Activated naive CD4-positive, alpha-beta T cell treated with anti-CD3 and anti-CD28 coated beads for 36 hours (primary cell): Measurements from ENCODE around the gene ELFN1. TPM values are rescaled to one million over a fixed set of nuclear protein-coding genes. Genes with fewer than 3 reads are reported as not detected.

ENCODE experiments used
- CTCF ChIA-PET: fragments of 350-600 bp; sonication (Branson Sonifier 250); formaldehyde crosslinking; loops from one replicate; lab custom pipeline; 2021; ENCODE audit warnings: antibody characterized with exemption; lab: Charles Lee
- DNase-seq: peaks from one replicate; pipeline ENCODE4 v3.0.0-alpha.2; 2020
- H3K27ac Mint-ChIP-seq: one replicate; pipeline ENCODE4 v1.8.0; 2021; ENCODE audit warnings: mild to moderate bottlenecking, mixed read lengths
- H3K27me3 Mint-ChIP-seq: one replicate; pipeline ENCODE4 v1.8.0; 2021; ENCODE audit warnings: low read depth, mixed read lengths
- H3K36me3 Mint-ChIP-seq: one replicate; pipeline ENCODE4 v1.8.0; 2021; ENCODE audit warnings: low read depth, mixed read lengths
- H3K4me1 Mint-ChIP-seq: one replicate; pipeline ENCODE4 v1.8.0; 2021; ENCODE audit warnings: low read depth, mixed read lengths
- H3K4me3 Mint-ChIP-seq: one replicate; pipeline ENCODE4 v1.8.0; 2021; ENCODE audit warnings: mild to moderate bottlenecking, moderate library complexity, mixed read lengths
- H3K9me3 Mint-ChIP-seq: one replicate; pipeline ENCODE4 v1.8.0; 2021; ENCODE audit warnings: mixed read lengths
- intact Hi-C: fragments of 100-400 bp; cut with micrococcal nuclease; formaldehyde crosslinking; loops from one replicate; pipeline ENCODE4 v1.15.1; 2023
- total RNA-seq, 2 experiments: library from RNA; stranded (reverse); gene quantifications; one replicate each; pipeline ENCODE4 v1.2.3, GENCODE V29; 2021

ELFN1 gene
- total RNA-seq, 2 experiments from 2014 or later: not detected

DNA sequence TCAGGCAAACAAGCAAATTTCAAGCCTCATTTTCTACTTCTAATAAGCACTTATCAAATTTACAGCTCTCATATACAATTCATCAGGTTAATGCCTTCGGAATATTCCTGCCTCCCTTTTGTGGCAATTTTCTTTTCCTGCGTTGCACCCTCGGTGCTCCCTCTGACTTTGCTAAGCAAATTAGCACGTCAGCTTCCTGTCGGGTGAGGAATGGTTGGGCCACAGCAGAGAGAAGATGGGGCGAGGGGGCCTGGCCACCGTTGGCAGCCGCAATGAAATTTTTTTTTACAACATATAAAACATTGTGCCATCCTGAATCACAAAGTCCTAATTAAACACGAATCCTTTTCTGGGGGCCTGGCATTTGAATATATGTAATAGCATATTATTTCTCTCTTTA is 28.1 kb downstream of the ELFN1 start:
- Mint-ChIP-seq H3K9me3 (peaks cover 7% of the 10 kb centered on the region), H3K4me1 (peaks cover 5% of the 10 kb centered on the region), H3K36me3 (no peaks in the 10 kb centered on the region), H3K27me3 (peaks cover 3% of the 10 kb centered on the region), H3K4me3 (no peak overlapping the region), H3K27ac (no peak overlapping the region)
- CTCF ChIA-PET: no interaction called here
- intact Hi-C loops: no loop called here
- no peak for DNase-seq

DNA sequence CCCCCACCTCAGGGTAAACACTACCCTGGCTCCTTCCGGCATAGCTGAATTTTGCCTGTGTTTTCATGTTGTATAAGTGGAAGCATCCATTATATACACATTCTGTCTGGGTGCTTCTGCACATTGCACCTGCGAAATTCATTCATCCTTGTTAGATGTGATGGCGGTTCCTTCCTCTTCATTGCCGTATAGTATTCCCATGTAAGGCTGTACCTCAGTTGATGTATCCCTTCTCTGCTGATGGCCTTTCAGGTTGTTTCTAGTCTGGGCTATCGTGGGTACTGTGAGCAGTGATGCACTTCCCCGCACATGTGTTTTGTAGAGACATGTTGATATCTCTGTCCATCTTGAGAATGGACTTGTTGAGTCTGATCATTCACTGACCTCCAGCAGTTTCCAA is 28.9 kb downstream of the ELFN1 start:
- peaks cover 8% of the 10 kb centered on the region for H3K9me3 Mint-ChIP-seq
- H3K27ac Mint-ChIP-seq: no peak overlapping the region
- H3K4me1 Mint-ChIP-seq: peaks cover 5% of the 10 kb centered on the region
- intact Hi-C loops: no loop called here
- H3K36me3 Mint-ChIP-seq: no peaks in the 10 kb centered on the region
- CTCF ChIA-PET: no interaction called here
- H3K4me3 Mint-ChIP-seq: no peak overlapping the region
- no peak for DNase-seq
- peaks cover 3% of the 10 kb centered on the region for H3K27me3 Mint-ChIP-seq

DNA sequence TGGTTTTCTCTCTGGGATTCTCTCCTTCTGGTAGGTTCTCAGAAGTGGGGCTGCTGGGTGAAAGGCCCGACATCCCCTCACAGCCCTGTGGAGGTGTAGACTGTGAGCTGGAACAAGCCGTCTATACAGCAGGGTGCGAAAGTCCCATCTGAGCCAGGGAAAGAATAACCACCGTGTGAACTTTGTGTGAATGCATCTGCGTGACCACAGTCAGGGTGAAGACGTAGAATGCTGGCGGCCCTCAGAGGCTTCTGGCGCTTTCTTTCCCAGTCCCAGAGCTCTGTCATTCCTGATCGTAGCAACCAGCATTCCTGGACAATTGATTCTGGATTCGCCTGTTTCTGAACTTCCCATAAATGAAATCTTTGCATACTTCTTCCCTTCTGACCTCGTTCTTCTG is 30.0 kb downstream of the ELFN1 start:
- Mint-ChIP-seq H3K27me3 (peaks cover 3% of the 10 kb centered on the region), H3K27ac (no peak overlapping the region), H3K4me1 (peaks cover 5% of the 10 kb centered on the region), H3K9me3 (peaks cover 8% of the 10 kb centered on the region), H3K36me3 (no peaks in the 10 kb centered on the region), H3K4me3 (no peak overlapping the region)
- CTCF ChIA-PET: no interaction called here
- DNase-seq: no peak
- intact Hi-C loops: no loop called here

DNA sequence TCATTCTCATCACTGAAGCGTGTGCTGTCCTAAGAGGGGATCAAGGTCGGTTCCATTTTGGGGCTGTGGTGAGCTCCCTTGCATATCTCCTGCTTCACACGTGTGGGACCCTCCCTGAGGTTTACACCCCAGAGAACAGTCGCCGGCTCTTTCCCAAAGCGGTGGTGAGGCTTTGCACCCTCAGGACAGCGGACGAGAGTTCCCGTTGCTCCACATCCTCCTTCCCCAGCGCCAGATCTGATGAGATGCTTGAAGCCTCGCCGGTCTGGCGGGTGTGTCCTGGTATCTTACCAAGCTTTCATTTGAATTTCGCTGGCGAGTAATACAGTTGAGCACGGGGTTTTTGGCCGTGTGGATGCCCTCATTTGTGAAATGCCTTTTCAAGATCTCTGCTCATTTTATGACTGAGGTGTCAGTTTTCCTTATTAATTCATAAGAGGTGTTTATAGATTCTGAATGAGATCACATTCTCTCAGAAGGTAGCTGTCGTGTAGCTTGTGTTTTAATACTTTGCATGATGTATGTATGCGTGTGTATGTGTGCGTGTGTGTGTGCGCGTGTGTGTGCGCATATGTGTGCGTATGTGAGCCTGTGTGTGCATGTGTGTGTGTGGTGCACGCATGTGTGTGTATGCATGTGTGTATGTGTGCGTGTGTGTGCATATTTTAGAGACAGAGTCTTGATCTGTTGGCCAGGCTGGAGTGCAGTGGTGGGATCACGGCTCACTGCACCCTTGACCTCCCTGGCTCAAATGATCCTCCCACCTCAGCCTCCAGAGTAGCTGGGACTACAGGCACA is 30.7 kb downstream of the ELFN1 start:
- H3K9me3 Mint-ChIP-seq: peaks cover 8% of the 10 kb centered on the region
- peaks cover 5% of the 10 kb centered on the region for H3K4me1 Mint-ChIP-seq
- H3K4me3 Mint-ChIP-seq: no peak overlapping the region
- CTCF ChIA-PET: interaction anchor here (0.8 kb wide), 1 partner anchor 96 kb away, joined by 3 read pairs; no protein-coding TSS in a partner anchor
- no peak overlapping the region for H3K27ac Mint-ChIP-seq
- intact Hi-C loops: no loop called here
- H3K27me3 Mint-ChIP-seq: peaks cover 3% of the 10 kb centered on the region
- no peak for DNase-seq
- no peaks in the 10 kb centered on the region for H3K36me3 Mint-ChIP-seq

DNA sequence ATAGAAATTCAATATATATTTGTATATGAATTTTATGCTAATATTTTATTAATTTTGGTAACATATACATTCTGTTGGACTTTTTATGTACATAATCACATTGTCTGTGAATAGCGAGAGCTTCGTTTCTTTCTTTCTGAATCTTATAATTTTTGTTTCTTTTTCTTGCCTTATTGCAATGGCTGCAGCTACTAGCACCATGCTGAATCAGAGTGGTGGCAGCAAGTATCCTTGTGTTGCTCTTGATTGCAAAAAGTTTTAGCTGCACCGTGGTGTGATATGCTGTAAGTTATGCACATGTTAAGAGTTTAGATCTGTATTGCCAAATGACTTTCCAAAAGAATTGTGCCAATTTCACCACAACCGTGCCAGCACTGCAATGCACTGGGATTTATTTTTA is 32.6 kb downstream of the ELFN1 start:
- Mint-ChIP-seq H3K27me3 (peaks cover 3% of the 10 kb centered on the region), H3K9me3 (peaks cover 8% of the 10 kb centered on the region), H3K4me1 (peaks cover 4% of the 10 kb centered on the region), H3K27ac (no peak overlapping the region), H3K4me3 (no peak overlapping the region), H3K36me3 (no peaks in the 10 kb centered on the region)
- CTCF ChIA-PET: no interaction called here
- intact Hi-C loops: no loop called here
- DNase-seq: no peak

DNA sequence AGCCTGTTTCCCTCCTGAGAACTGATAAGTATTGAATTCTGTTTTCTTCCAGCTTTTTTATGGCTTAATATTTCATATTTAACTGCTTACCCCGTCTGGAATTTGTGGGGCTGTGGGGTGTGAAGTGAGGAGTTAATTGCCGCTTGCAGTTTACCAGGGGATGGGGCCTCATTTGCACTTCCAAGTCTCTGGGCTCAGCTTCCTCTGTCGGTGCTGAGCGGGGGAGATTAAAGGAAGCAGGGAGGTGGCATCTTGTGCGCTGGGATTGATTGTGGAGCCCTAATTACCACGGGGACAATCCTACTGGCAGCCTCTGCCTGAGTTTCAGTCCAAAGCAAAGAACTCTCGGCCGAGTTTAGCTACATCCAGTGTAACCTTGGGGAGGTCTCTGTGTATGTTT is 33.4 kb downstream of the ELFN1 start:
- Mint-ChIP-seq H3K36me3 (no peaks in the 10 kb centered on the region), H3K27me3 (peaks cover 3% of the 10 kb centered on the region), H3K27ac (no peak overlapping the region), H3K4me1 (no peaks in the 10 kb centered on the region), H3K4me3 (no peak overlapping the region), H3K9me3 (peaks cover 8% of the 10 kb centered on the region)
- CTCF ChIA-PET: no interaction called here
- DNase-seq: no peak
- intact Hi-C loops: no loop called here

DNA sequence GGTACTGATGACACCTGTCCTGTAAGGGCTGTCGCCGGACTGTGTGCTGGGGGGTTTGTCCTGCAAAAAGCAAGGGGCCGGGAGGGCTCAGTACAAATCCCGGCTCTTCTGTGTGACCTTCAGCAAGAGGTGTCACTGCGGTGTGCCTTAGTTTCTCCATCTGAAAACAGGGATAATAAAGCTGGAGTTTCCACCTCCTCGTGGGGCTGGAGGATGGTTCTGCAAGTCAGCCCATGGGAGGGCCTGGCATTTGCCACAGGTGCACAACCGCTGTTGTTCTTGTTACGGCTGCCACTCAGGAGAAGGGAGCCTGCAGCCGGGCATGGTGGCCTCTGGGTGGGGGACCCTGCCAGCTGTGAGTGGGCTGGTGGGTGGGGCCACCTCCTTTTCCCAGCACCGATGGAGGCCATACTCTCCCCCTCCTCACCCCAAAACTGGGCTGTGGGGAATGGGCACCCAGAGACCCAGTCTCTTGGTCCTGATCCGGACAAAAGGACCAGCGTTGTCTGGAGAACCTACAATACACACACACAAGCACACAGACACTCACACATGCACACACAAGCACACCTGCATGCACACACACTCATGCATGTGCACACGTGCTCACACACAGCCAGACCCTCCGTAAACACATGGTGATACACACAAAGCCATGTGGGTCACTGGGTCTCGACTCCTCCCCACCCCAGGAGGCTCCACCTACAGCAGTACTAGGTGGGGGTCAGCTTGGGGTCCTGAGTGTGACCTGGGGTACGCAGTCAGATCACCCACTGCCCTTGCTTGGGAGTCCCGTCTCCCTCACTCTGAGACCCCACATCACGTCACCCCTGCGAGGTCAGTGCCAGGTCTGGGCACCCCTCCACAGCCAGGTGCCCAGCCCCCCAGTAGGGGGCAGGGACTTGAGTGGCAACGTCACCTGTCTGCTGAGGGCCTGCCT is 34.1 kb downstream of the ELFN1 start:
- DNase-seq: no peak
- intact Hi-C loops: no loop called here
- Mint-ChIP-seq H3K4me1 (no peaks in the 10 kb centered on the region), H3K27ac (no peak overlapping the region), H3K27me3 (peaks cover 1% of the 10 kb centered on the region), H3K36me3 (no peaks in the 10 kb centered on the region), H3K9me3 (peaks cover 8% of the 10 kb centered on the region), H3K4me3 (no peak overlapping the region)
- CTCF ChIA-PET: interaction anchor here (0.6 kb wide), 1 partner anchor 121 kb away, joined by 6 read pairs; no protein-coding TSS in a partner anchor

DNA sequence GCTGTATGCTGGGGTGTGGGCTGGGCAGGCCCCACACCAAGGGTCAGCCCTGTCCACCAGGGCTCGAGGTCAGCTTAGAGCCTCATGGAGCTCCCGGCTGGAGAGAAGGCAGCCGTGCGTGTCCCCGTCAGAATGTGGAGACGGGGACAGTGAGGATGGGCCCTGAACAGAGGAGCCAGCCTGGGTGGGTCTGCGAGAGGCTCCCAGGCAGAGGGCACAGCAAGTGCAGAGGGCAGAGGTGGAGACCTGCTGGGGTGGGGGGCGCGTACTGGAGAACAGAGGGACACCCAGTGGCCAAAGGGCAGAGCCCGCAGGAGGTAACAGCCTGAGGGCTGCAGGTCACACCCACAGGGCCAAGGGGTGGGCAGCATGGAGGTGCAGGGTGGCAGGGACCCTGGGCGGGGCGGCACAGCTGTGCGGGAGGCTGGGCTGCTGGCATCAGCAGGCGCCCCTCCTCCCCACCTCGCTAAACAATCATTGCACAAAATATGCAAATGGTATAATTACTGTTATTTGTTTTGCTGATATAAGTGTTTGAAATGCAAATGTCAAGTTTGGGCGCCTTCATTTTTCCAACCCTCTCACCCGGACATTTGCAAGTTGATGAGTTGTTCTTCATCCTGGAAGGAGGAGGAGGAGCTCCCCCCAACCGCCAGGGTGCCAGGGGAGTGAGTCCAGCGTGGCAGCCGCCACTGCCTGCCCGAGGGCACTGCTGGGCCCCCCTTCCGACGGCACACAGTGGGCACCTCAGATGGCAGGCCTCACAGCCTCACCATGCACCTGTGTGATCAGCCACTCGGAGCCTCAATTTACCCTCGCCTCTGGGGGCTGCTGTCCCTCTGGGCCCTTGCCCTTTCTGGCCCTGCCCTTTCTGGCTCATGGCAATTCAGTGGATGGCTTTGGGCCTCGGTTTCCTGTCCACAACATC is 35.0 kb downstream of the ELFN1 start:
- DNase-seq: no peak
- H3K36me3 Mint-ChIP-seq: no peaks in the 10 kb centered on the region
- no peak overlapping the region for H3K27ac Mint-ChIP-seq
- H3K4me3 Mint-ChIP-seq: no peak overlapping the region
- no peaks in the 10 kb centered on the region for H3K4me1 Mint-ChIP-seq
- CTCF ChIA-PET: no interaction called here
- H3K27me3 Mint-ChIP-seq: no peaks in the 10 kb centered on the region
- intact Hi-C loops: no loop called here
- H3K9me3 Mint-ChIP-seq: peaks cover 15% of the 10 kb centered on the region

DNA sequence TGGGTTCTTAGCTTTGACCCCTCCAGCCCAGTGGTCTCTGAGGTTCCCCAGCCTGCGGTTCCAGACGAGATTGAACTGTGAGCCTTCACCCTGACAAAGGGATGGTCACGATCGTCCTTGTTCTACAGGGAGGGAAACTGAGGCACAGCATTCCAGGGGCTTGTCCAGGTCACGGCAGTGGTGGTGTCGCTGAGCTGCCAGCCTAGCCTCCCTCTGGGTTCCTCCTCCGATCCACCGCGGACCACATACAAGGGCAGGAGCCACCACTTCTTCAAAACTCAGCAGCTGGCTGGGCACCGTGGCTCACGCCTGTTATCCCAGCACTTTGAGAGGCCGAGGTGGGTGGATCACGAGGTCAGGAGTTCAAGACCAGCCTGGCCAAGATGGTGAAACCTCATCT is 35.8 kb downstream of the ELFN1 start:
- no peaks in the 10 kb centered on the region for H3K27me3 Mint-ChIP-seq
- intact Hi-C loops: no loop called here
- no peak for DNase-seq
- H3K36me3 Mint-ChIP-seq: no peaks in the 10 kb centered on the region
- H3K4me1 Mint-ChIP-seq: no peaks in the 10 kb centered on the region
- no peak overlapping the region for H3K27ac Mint-ChIP-seq
- CTCF ChIA-PET: no interaction called here
- no peak overlapping the region for H3K4me3 Mint-ChIP-seq
- H3K9me3 Mint-ChIP-seq: peaks cover 15% of the 10 kb centered on the region

DNA sequence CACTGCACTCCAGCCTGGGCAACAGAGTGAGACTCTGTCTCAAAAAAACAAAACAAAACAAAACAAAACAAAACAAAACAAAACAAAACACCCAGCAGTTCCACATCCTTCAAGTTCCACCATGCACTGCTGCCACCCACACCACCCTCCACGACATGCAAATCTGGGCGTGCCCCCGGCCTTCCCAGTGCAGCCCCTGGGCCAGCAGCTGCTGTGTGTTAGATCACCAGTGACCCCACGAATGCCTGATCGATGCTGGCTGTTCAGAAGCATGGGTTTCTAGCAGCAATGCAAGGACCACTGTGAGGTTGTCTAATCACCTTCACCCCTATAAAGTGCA is 36.3 kb downstream of the ELFN1 start:
- H3K9me3 Mint-ChIP-seq: peaks cover 15% of the 10 kb centered on the region
- no peaks in the 10 kb centered on the region for H3K36me3 Mint-ChIP-seq
- no peaks in the 10 kb centered on the region for H3K27me3 Mint-ChIP-seq
- DNase-seq: no peak
- no peak overlapping the region for H3K4me3 Mint-ChIP-seq
- CTCF ChIA-PET: no interaction called here
- no peak overlapping the region for H3K27ac Mint-ChIP-seq
- H3K4me1 Mint-ChIP-seq: no peaks in the 10 kb centered on the region
- intact Hi-C loops: no loop called here

DNA sequence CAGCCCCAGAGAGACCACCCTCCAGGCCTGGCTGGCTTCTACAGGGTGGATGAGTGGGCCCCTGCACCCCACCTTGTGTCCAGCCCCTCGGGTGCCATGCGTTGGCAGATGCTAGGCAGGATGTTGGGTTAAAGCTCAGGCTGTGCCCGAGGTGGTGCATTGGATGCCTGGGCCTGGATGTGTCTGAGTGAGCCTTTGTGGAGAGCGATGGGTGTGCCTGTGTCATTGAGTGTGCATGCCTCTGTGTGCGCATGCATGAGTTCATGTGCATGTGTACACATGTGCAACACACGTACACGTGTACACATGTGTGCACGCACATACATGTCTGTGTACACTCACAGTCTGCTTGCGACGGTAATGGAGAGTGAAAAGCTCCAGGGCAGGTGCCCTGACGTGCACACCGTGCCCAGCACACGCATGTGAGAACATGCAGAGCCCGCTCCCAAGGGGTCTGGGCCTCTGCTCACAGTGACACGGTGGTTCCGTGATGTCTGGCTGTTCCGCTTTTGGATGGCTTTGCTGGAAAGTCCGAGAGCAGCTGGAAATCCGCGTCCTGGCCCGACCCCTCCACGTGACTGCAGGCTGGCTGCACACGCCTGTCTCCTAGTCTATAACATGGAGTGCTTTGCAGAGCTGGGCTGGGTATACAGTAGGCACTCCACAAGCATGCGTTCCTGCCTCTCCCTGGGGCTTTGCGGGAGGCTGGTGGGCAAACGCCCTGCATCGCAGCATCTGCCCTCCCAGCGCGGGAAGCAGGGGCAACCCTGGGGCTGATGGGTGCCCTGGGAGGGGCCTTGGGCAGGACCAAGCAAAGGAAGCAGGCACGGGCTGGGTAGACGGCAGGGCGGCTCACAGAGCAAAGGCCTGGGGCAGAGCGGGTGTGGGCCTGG is 36.9 kb downstream of the ELFN1 start:
- H3K9me3 Mint-ChIP-seq: peaks cover 15% of the 10 kb centered on the region
- H3K27me3 Mint-ChIP-seq: no peaks in the 10 kb centered on the region
- H3K27ac Mint-ChIP-seq: no peak overlapping the region
- H3K36me3 Mint-ChIP-seq: no peaks in the 10 kb centered on the region
- CTCF ChIA-PET: no interaction called here
- intact Hi-C loops: no loop called here
- no peak for DNase-seq
- H3K4me3 Mint-ChIP-seq: no peak overlapping the region
- H3K4me1 Mint-ChIP-seq: no peaks in the 10 kb centered on the region
